ENCODE measurements around the gene TENT5C. TPM values are rescaled to one million over a fixed set of nuclear protein-coding genes. Genes with fewer than 3 reads are reported as not detected.

Gene TENT5C
- polyA plus RNA-seq, 1 of the 3 experiments (the other 2 are of a cell fraction): 0.90 TPM

- ChIA-PET POLR2A (no interaction called here), CTCF (no interaction called here)
- 77% methylated on average over 7 of the region's 10 CpGs for whole genome bisulfite sequencing (ENCODE audit: low lambda C conversion rate)
- Histone ChIP-seq H3K9ac (no peak overlapping the region), H2AFZ (ENCODE audit: low read depth) (no peak overlapping the region), H3K4me1 (ENCODE audit: control insufficient read depth in 1 of 2, insufficient read depth in 2 of 2, low read depth in 1 of 2, low read length in 1 of 2) (peaks cover 0 to 3% of the 10 kb centered on the region in 2 experiments; a peak in 1 of 4 replicates), H3K4me2 (no peak overlapping the region), H3K9me3 (no peaks in the 10 kb centered on the region), H4K20me1 (ENCODE audit: insufficient read depth) (no peaks in the 10 kb centered on the region), H3F3A (replicated peaks; ENCODE audit: insufficient read depth) (no peaks in the 10 kb centered on the region), H3K9me2 (no peaks in the 10 kb centered on the region), H3K79me2 (ENCODE audit: insufficient read depth) (no peaks in the 10 kb centered on the region), H3K36me3 (replicated peaks in 1 of 2; ENCODE audit: control insufficient read depth in 1 of 2, insufficient read depth in 2 of 2, low read length in 1 of 2) (no peaks in the 10 kb centered on the region), H3K27ac (ENCODE audit: low read depth in 2 of 2, low read length in 1 of 2) (no peak overlapping the region), H3K4me3 (ENCODE audit: low read depth in 2 of 2, low read length in 1 of 2) (no peak overlapping the region), H3K27me3 (ENCODE audit: insufficient read depth) (no peaks in the 10 kb centered on the region)
- TF ChIP-seq EP300 (IDR thresholded peaks at IDR 0.05; ENCODE audit: borderline replicate concordance in 1 of 2, low read depth in 1 of 2, low read length in 1 of 2): no peak
- no peak for TF ChIP-seq RFX5 (IDR thresholded peaks at IDR 0.05; ENCODE audit: low read length)
- TF ChIP-seq USF2 (IDR thresholded peaks at IDR 0.05; ENCODE audit: borderline replicate concordance, low read depth, low read length): no peak
- TF ChIP-seq ELF1 (IDR thresholded peaks at IDR 0.05): no peak
- no peak for TF ChIP-seq EZH2phosphoT487 (IDR thresholded peaks at IDR 0.05; ENCODE audit: borderline replicate concordance, low read depth)
- no peak for TF ChIP-seq PBX3 (IDR thresholded peaks at IDR 0.05)
- no peak for TF ChIP-seq SIN3A (IDR thresholded peaks at IDR 0.05; ENCODE audit: borderline replicate concordance, low read depth, low read length)
- no peak for DNase-seq
These were observed 40.4 kb downstream of the TENT5C start for GRCh38 chr1:117646007-117646811.

DNA sequence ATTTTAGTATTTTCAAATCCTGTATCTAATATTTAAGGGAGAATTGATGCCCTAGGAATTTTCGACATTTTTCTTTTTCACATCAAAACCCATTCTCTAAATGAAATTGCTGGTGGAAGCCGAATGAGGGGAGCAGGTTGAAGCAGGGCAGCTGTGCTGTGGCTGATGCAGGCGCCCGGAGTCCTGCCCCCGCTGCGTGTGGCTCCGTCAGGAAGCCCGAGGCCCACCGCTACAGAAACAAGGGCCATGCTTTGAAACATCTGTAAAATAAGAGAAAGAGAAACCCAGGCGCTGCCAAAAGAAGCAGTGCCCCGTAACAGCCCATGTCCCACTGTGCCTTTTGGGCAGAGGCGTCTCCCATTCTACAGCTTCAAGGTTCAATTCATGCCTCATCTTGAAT is 41.1 kb downstream of the TENT5C start:
- no peak for DNase-seq
- H3K9ac ChIP-seq: no peak overlapping the region
- no peaks in the 10 kb centered on the region for H3K9me2 ChIP-seq
- H3K4me2 ChIP-seq: no peak overlapping the region
- H2AFZ ChIP-seq (ENCODE audit: low read depth): no peak overlapping the region
- TF ChIP-seq FOXM1 (IDR thresholded peaks at IDR 0.05; ENCODE audit: low read depth) (no peak), YY1 (IDR thresholded peaks at IDR 0.05; ENCODE audit: low read depth) (no peak), CHD2 (IDR thresholded peaks at IDR 0.05; ENCODE audit: low read length, partially characterized antibody) (no peak), TEAD4 (IDR thresholded peaks at IDR 0.05; ENCODE audit: borderline replicate concordance, insufficient read depth) (no peak), CTCF (IDR thresholded peaks at IDR 0.05) (no peak), MEF2A (IDR thresholded peaks at IDR 0.05; ENCODE audit: borderline replicate concordance, low read depth) (no peak), RXRA (IDR thresholded peaks at IDR 0.05; ENCODE audit: borderline replicate concordance, low read depth) (no peak)
- TF ChIP-seq, protein P1, sequence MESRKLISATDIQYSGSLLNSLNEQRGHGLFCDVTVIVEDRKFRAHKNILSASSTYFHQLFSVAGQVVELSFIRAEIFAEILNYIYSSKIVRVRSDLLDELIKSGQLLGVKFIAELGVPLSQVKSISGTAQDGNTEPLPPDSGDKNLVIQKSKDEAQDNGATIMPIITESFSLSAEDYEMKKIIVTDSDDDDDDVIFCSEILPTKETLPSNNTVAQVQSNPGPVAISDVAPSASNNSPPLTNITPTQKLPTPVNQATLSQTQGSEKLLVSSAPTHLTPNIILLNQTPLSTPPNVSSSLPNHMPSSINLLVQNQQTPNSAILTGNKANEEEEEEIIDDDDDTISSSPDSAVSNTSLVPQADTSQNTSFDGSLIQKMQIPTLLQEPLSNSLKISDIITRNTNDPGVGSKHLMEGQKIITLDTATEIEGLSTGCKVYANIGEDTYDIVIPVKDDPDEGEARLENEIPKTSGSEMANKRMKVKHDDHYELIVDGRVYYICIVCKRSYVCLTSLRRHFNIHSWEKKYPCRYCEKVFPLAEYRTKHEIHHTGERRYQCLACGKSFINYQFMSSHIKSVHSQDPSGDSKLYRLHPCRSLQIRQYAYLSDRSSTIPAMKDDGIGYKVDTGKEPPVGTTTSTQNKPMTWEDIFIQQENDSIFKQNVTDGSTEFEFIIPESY (IDR thresholded peaks at IDR 0.05; ENCODE audit: borderline replicate concordance, low read depth): no peak
- H3K36me3 ChIP-seq (replicated peaks in 1 of 2; ENCODE audit: control insufficient read depth in 1 of 2, insufficient read depth in 2 of 2, low read length in 1 of 2): no peaks in the 10 kb centered on the region
- H4K20me1 ChIP-seq (ENCODE audit: insufficient read depth): no peaks in the 10 kb centered on the region
- H3K27me3 ChIP-seq (ENCODE audit: insufficient read depth): no peaks in the 10 kb centered on the region
- H3K9me3 ChIP-seq: no peaks in the 10 kb centered on the region
- no peak overlapping the region for H3K27ac ChIP-seq (ENCODE audit: low read depth in 2 of 2, low read length in 1 of 2)
- peaks cover 0 to 3% of the 10 kb centered on the region in 2 experiments; a peak in 1 of 4 replicates for H3K4me1 ChIP-seq (ENCODE audit: control insufficient read depth in 1 of 2, insufficient read depth in 2 of 2, low read depth in 1 of 2, low read length in 1 of 2)
- WGBS (ENCODE audit: low lambda C conversion rate): 86% methylated on average over 11 of the region's 12 CpGs
- ChIA-PET POLR2A (no interaction called here), CTCF (no interaction called here)
- H3K79me2 ChIP-seq (ENCODE audit: insufficient read depth): no peaks in the 10 kb centered on the region
- no peaks in the 10 kb centered on the region for H3F3A ChIP-seq (replicated peaks; ENCODE audit: insufficient read depth)
- H3K4me3 ChIP-seq (ENCODE audit: low read depth in 2 of 2, low read length in 1 of 2): no peak overlapping the region
